ENCODE data around the gene USP7.
A peak's percentile ranks its signal among the peaks of the same experiment; 100 is the strongest.

The USP7 gene

DNA sequence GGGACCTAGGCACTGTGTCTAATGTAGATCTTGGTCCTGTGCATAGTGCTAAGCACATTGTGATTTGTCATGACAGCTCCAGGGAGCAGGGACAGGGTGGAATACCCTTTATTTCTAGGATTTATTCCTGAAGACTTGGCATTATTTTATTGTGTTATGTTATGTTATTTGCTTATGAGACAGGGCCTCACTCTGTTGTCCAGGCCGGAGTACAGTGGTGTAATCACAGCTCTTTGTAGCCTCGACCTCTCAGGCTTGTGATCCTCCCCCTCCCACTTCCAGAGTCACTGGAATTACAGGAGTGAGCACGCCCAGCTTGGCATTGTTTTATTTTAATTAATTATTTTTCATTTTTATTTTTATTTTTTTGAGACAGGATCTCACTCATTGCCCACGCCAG, 40.5 kb upstream of the USP7 start:
- no peak for DNase-seq (ENCODE audit: insufficient read length, low spot score)
- no peak for FAIRE-seq
- TF ChIP-seq, protein P1, sequence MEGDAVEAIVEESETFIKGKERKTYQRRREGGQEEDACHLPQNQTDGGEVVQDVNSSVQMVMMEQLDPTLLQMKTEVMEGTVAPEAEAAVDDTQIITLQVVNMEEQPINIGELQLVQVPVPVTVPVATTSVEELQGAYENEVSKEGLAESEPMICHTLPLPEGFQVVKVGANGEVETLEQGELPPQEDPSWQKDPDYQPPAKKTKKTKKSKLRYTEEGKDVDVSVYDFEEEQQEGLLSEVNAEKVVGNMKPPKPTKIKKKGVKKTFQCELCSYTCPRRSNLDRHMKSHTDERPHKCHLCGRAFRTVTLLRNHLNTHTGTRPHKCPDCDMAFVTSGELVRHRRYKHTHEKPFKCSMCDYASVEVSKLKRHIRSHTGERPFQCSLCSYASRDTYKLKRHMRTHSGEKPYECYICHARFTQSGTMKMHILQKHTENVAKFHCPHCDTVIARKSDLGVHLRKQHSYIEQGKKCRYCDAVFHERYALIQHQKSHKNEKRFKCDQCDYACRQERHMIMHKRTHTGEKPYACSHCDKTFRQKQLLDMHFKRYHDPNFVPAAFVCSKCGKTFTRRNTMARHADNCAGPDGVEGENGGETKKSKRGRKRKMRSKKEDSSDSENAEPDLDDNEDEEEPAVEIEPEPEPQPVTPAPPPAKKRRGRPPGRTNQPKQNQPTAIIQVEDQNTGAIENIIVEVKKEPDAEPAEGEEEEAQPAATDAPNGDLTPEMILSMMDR (IDR thresholded peaks at IDR 0.05; ENCODE audit: insufficient read depth, missing control alignments) = no peak

DNA sequence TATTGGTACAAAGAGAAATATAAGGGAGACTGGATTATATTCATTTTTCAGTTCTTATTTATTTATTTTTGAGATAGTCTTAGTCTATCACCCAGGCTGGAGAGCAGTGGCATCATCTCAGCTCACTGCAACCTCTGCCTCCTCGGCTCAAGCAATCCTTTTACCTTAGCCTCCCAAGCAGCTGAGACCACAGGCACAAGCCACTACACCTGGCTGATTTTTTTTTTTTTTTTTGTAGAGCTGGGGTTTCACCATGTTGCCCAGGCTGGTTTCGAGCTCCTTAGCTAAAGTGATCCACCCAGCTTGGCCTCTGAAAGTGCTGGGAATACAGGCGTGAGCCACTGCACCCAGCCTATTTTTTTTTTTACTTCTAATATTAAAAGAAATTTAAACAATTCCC, 40.1 kb upstream of the USP7 start:
- no peak for DNase-seq (ENCODE audit: insufficient read length, low spot score)
- FAIRE-seq = no peak
- TF ChIP-seq, protein P1 (IDR thresholded peaks at IDR 0.05; ENCODE audit: insufficient read depth, missing control alignments) = no peak

DNA sequence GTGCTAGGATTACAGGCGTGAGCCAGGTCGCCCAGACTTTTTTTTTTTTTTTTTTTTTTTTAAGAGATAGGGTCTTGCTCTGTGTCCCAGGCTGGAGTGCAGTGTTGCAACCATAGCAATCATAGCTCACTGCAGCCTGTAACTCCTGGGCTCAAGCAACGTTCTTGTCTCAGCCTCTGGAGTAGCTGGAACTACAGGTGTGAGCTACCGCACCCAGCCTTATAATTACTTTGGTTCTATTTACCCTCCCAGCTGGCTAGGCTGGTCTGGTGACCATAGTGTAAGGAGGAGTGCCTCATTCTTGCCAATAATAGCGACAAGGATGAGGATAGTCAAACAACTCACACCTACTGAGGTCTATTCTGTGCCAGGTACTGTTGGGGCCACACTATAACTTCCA, 39.6 kb upstream of the USP7 start:
- DNase-seq (ENCODE audit: insufficient read length, low spot score) (no peak), FAIRE-seq (no peak)
- TF ChIP-seq, protein P1 (IDR thresholded peaks at IDR 0.05; ENCODE audit: insufficient read depth, missing control alignments) = no peak

DNA sequence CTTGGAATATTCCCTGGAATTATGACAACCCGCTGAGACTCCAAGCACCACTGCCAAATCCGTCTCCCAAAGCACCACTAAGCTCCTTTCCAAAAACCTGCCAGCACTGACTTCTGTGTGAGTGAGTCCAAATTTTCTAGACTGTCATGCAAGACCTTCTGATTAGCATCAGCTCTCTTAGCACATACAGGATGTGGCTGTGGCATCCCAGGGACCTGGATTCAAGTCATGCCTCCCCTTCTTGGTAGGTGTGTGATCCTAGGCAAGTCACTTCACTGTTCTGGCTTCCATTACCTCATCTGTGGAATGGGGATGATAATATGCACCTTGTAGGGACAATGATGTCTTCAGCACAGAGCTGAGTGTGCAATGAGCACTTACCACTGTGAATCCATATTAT, 38.3 kb upstream of the USP7 start:
- DNase-seq (ENCODE audit: insufficient read length, low spot score) (no peak), FAIRE-seq (no peak)
- TF ChIP-seq, protein P1 (IDR thresholded peaks at IDR 0.05; ENCODE audit: insufficient read depth, missing control alignments) = no peak

DNA sequence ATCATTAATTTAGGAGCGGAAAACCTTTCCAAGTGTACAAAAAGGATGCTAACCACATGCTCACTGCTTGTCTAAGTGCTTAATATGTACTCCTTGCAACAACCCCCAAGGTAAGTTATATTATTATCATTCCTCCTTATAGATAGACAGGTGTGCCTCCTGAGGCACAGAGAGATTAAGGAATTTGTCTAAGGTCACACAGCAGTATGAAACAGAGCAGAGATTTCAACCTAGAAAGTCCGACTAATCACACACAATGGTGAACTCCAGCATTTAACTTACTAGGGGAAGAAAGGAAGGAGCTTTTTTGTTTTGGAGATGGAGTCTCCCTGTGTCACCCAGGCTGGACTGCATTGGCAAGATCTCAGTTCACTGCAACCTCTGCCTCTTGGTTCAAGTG, 37.0 kb upstream of the USP7 start:
- no peak for DNase-seq (ENCODE audit: insufficient read length, low spot score)
- no peak for FAIRE-seq
- TF ChIP-seq, protein P1 (IDR thresholded peaks at IDR 0.05; ENCODE audit: insufficient read depth, missing control alignments) = no peak

DNA sequence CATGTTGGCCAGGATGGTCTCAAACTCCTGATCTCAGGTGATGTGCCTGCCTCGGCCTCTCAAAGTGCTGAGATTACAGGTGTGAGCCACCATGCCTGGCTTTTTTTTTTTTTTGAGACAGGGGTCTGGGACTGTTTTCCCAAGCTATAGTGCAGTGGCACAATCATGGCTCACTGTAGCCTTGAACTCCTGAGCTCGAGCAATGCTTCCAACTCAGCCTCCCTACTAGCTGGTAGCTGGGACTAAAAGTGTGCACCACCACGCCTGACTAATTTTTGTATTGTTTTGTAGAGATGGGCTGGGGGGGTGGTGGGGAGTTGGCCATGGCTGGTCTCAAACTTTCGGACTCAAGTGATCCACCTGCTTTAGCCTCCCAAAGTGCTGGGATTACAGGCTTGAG, 36.1 kb upstream of the USP7 start:
- DNase-seq (ENCODE audit: insufficient read length, low spot score) (no peak), FAIRE-seq (no peak)
- TF ChIP-seq, protein P1 (IDR thresholded peaks at IDR 0.05; ENCODE audit: insufficient read depth, missing control alignments) = no peak

DNA sequence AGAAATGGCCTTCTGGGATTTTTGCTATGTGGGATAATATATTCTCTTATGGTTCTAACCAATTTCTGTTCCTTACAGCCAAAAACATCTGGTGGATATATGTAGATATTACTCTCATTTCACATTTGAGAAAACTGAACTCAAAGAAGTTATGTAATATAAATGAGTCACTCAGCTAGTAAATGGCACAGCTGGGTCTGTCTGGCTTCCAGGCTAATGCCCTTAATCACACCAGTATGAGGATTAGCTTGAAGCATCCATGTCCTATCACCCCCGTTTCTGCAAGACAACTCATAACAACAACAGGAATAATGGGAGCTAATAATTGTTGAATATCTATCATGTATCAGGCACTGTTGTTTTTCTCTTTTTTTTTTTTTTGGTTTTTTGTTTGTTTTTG, 34.4 kb upstream of the USP7 start:
- DNase-seq (ENCODE audit: insufficient read length, low spot score) (peak; percentile 60), FAIRE-seq (peak; percentile 21)
- TF ChIP-seq, protein P1 (IDR thresholded peaks at IDR 0.05; ENCODE audit: insufficient read depth, missing control alignments) = no peak

Measured in D721Med (cell line).